ENCODE data around the gene CAMK1D.

DNA sequence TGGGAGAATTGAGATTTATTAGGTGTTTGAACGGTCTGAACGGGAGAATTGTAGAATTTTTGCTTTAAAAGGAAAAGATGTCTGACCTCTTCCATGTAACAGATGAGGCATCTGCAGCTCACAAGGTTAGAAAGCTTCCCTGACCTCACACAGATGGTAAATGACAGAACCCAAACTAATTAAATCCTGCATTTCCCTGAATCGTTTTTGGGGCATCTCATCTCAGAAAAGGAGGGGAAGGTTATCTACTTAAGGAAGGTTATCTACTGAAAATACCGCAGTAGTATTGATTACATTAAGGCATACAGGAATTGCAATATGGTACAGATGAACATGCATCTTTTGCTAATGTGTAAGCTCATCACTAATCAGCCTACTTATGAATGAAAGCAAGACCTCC, 373.9 kb downstream of the CAMK1D start:
- TF ChIP-seq POLR2A (IDR thresholded peaks at IDR 0.05) = no peak
- TF ChIP-seq, protein P1, sequence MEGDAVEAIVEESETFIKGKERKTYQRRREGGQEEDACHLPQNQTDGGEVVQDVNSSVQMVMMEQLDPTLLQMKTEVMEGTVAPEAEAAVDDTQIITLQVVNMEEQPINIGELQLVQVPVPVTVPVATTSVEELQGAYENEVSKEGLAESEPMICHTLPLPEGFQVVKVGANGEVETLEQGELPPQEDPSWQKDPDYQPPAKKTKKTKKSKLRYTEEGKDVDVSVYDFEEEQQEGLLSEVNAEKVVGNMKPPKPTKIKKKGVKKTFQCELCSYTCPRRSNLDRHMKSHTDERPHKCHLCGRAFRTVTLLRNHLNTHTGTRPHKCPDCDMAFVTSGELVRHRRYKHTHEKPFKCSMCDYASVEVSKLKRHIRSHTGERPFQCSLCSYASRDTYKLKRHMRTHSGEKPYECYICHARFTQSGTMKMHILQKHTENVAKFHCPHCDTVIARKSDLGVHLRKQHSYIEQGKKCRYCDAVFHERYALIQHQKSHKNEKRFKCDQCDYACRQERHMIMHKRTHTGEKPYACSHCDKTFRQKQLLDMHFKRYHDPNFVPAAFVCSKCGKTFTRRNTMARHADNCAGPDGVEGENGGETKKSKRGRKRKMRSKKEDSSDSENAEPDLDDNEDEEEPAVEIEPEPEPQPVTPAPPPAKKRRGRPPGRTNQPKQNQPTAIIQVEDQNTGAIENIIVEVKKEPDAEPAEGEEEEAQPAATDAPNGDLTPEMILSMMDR (IDR thresholded peaks at IDR 0.05) = no peak
